ENCODE data around the gene ITCH.
"Not testable (repeated sequence)": the region's sequence is repeated elsewhere in the genome, so short reads cannot be mapped to it uniquely, and the experiment has no call there.

ITCH gene

GRCh38 chr20:34363062-34363464 lies at the start of gene ITCH:
ITCH (plus strand) TSS chr20:34363273; CDS start chr20:34393812, 30,539 bp downstream.
- peak; percentile 94 for DNase-seq (ENCODE audit: low spot score)

- no peak for DNase-seq (ENCODE audit: low spot score)
Observed at GRCh38 chr20:34315236-34315635, 47.8 kb upstream of the ITCH start.

- DNase-seq (ENCODE audit: low spot score): no peak
Observed at GRCh38 chr20:34316196-34316814, 46.8 kb upstream of the ITCH start.

- DNase-seq (ENCODE audit: low spot score): no peak
Observed at GRCh38 chr20:34318609-34319443, 44.2 kb upstream of the ITCH start.

- no peak for DNase-seq (ENCODE audit: low spot score)
Observed at GRCh38 chr20:34320861-34321260, 42.2 kb upstream of the ITCH start.

GRCh38 chr20:34322267-34323105 lies 40.6 kb upstream of the ITCH start:
- DNase-seq (ENCODE audit: low spot score): no peak

- DNase-seq (ENCODE audit: low spot score): no peak
Observed at GRCh38 chr20:34324541-34324940, 38.5 kb upstream of the ITCH start.

- DNase-seq (ENCODE audit: low spot score): not testable (repeated sequence)
Observed at GRCh38 chr20:34328207-34328606, 34.9 kb upstream of the ITCH start.

GRCh38 chr20:34328928-34329677 lies 34.0 kb upstream of the ITCH start:
- DNase-seq (ENCODE audit: low spot score): no peak

- DNase-seq (ENCODE audit: low spot score): not testable (repeated sequence)
Observed at GRCh38 chr20:34330861-34331544, 32.1 kb upstream of the ITCH start.

- no peak for DNase-seq (ENCODE audit: low spot score)
Observed at GRCh38 chr20:34331838-34332237, 31.2 kb upstream of the ITCH start.

- no peak for DNase-seq (ENCODE audit: low spot score)
Observed at GRCh38 chr20:34332262-34332920, 30.7 kb upstream of the ITCH start.

GRCh38 chr20:34333786-34334185 lies 29.3 kb upstream of the ITCH start:
- DNase-seq (ENCODE audit: low spot score): no peak

GRCh38 chr20:34334654-34335407 lies 28.2 kb upstream of the ITCH start:
- DNase-seq (ENCODE audit: low spot score): no peak

- DNase-seq (ENCODE audit: low spot score): no peak
Observed at GRCh38 chr20:34337544-34337943, 25.5 kb upstream of the ITCH start.

- no peak for DNase-seq (ENCODE audit: low spot score)
Observed at GRCh38 chr20:34337982-34338726, 24.9 kb upstream of the ITCH start.

- DNase-seq (ENCODE audit: low spot score): not testable (repeated sequence)
Observed at GRCh38 chr20:34340726-34341125, 22.3 kb upstream of the ITCH start.

- DNase-seq (ENCODE audit: low spot score): not testable (repeated sequence)
Observed at GRCh38 chr20:34341199-34341598, 21.9 kb upstream of the ITCH start.
